HG03045 (cell line): Measurements from ENCODE around the gene SHLD3.
"Not testable (repeated sequence)": the region's sequence is repeated elsewhere in the genome, so short reads cannot be mapped to it uniquely, and the experiment has no call there.

Experiments
- ATAC-seq: cut with Tn5 transposase; IDR thresholded peaks from one replicate; pipeline ENCODE4 v1.9.1; 2021; ENCODE audit warnings: mild to moderate bottlenecking, moderate library complexity; ENCODE audit not compliant: unreplicated experiment

Gene SHLD3

DNA sequence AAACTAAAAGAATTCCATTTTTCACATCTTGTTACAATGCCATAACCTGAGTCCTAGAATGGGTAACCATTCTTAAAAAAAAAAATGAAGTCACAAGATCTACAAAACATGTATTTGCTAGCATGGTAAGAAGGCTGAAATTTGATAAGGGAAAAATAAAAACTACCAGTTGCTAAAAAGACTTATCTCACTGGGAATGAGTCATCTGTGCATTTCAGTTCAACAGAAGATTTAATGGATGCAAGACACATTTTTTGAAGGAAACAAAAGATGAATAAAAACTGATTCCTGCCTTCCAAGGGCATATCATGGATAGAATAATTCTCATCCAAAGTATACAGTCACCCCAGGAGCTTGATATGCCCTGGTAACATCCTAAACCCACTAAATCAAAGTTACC is 49.9 kb downstream of the SHLD3 start:
- ATAC-seq, result no peak

DNA sequence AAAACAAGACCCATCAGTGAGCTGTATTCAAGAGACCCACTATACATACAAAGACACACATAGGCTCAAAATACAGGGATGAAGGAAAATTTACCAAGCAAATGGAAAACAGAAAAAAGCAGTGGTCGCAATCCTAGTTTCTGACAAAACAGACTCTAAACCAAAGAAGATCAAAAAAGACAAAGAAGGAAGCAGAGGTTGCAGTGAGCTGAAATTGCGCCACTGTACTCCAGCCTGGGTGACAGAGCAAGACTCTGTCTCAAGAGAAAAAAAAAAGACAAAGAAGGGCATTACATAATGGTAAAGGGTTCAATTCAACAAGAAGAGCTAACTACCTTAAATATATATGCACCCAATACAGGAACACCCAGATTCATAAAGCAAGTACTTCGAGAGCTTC is 51.2 kb downstream of the SHLD3 start:
- ATAC-seq, result not testable (repeated sequence)
